ENCODE data around the gene TEAD1.

- TF ChIP-seq CTCF (conservative IDR thresholded peaks at IDR 0.05; ENCODE audit: low read length) (no peak), EZH2phosphoT487 (IDR thresholded peaks at IDR 0.05; ENCODE audit: borderline replicate concordance, low read depth, low read length) (no peak)
Observed at GRCh38 chr11:12789596-12790215, 115.5 kb downstream of the TEAD1 start.
